HL-60 (cell line): ENCODE data around the gene BIK.

Experiments used
- DNase-seq, 2 experiments: peaks; one replicate each; pipeline ENCODE4 v3.0.0-alpha.2; 2010 to 2020; ENCODE audit warnings: low read depth in 1 of 2, low spot score in 1 of 2
- H3K27ac ChIP-seq: fragments of 250-450 bp; sonication (Bioruptor Pico); replicated peaks from 2 replicates; pipeline ENCODE4 v1.5.1; 2020; ENCODE audit warnings: mild to moderate bottlenecking, moderate library complexity
- H3K27me3 ChIP-seq: fragments of 250-450 bp; sonication (Bioruptor Pico); 2 replicates; pipeline ENCODE4 v1.5.1; 2021; ENCODE audit warnings: mild to moderate bottlenecking, moderate library complexity; ENCODE audit not compliant: insufficient read depth, poor library complexity, severe bottlenecking
- H3K4me3 ChIP-seq: replicated peaks from 2 replicates; pipeline ENCODE4 v1.5.1; 2011; ENCODE audit warnings: mild to moderate bottlenecking, control low read depth, low read length; ENCODE audit not compliant: insufficient read depth
- CTCF ChIP-seq: IDR thresholded peaks from one replicate; pipeline ENCODE4 v1.5.1; 2011; ENCODE audit warnings: low read length, control low read depth, inconsistent platforms; ENCODE audit not compliant: insufficient read depth
- GABPA ChIP-seq: IDR thresholded peaks from 2 replicates; pipeline ENCODE4 v1.6.1; 2012; ENCODE audit warnings: low read depth
- POLR2AphosphoS5 ChIP-seq: IDR thresholded peaks from 2 replicates; pipeline ENCODE4 v1.6.1; 2012; ENCODE audit warnings: low read depth
- SPI1 ChIP-seq: IDR thresholded peaks from 2 replicates; pipeline ENCODE4 v1.6.1; 2012; ENCODE audit warnings: low read depth, mild to moderate bottlenecking, borderline replicate concordance
- TF ChIP-seq, protein P1 (sequence below): IDR thresholded peaks from 2 replicates; pipeline ENCODE4 v1.6.1; 2012; ENCODE audit warnings: low read depth; ENCODE audit not compliant: insufficient replicate concordance

Gene BIK

GRCh38 chr22:43157874-43158546 is 47.5 kb downstream of the BIK start:
- no peak overlapping the region for H3K4me3 ChIP-seq
- DNase-seq = no peak
- 0 out of 2 replicates have a peak overlapping the region, but pooled peaks have one; percentile 0 for H3K27ac ChIP-seq
- no peak for TF ChIP-seq GABPA
- TF ChIP-seq, protein P1, sequence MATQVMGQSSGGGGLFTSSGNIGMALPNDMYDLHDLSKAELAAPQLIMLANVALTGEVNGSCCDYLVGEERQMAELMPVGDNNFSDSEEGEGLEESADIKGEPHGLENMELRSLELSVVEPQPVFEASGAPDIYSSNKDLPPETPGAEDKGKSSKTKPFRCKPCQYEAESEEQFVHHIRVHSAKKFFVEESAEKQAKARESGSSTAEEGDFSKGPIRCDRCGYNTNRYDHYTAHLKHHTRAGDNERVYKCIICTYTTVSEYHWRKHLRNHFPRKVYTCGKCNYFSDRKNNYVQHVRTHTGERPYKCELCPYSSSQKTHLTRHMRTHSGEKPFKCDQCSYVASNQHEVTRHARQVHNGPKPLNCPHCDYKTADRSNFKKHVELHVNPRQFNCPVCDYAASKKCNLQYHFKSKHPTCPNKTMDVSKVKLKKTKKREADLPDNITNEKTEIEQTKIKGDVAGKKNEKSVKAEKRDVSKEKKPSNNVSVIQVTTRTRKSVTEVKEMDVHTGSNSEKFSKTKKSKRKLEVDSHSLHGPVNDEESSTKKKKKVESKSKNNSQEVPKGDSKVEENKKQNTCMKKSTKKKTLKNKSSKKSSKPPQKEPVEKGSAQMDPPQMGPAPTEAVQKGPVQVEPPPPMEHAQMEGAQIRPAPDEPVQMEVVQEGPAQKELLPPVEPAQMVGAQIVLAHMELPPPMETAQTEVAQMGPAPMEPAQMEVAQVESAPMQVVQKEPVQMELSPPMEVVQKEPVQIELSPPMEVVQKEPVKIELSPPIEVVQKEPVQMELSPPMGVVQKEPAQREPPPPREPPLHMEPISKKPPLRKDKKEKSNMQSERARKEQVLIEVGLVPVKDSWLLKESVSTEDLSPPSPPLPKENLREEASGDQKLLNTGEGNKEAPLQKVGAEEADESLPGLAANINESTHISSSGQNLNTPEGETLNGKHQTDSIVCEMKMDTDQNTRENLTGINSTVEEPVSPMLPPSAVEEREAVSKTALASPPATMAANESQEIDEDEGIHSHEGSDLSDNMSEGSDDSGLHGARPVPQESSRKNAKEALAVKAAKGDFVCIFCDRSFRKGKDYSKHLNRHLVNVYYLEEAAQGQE = no peak
- no peak for TF ChIP-seq POLR2AphosphoS5
- no peak for TF ChIP-seq CTCF
- TF ChIP-seq SPI1 = no peak
- no peaks in the 10 kb centered on the region for H3K27me3 ChIP-seq

GRCh38 chr22:43158778-43159483 is 48.4 kb downstream of the BIK start:
- no peak overlapping the region for H3K27ac ChIP-seq
- H3K4me3 ChIP-seq = no peak overlapping the region
- TF ChIP-seq, protein P1 = no peak
- TF ChIP-seq SPI1 = no peak
- no peak for TF ChIP-seq POLR2AphosphoS5
- no peak for TF ChIP-seq GABPA
- no peak for TF ChIP-seq CTCF
- H3K27me3 ChIP-seq = no peaks in the 10 kb centered on the region
- DNase-seq = no peak

DNA sequence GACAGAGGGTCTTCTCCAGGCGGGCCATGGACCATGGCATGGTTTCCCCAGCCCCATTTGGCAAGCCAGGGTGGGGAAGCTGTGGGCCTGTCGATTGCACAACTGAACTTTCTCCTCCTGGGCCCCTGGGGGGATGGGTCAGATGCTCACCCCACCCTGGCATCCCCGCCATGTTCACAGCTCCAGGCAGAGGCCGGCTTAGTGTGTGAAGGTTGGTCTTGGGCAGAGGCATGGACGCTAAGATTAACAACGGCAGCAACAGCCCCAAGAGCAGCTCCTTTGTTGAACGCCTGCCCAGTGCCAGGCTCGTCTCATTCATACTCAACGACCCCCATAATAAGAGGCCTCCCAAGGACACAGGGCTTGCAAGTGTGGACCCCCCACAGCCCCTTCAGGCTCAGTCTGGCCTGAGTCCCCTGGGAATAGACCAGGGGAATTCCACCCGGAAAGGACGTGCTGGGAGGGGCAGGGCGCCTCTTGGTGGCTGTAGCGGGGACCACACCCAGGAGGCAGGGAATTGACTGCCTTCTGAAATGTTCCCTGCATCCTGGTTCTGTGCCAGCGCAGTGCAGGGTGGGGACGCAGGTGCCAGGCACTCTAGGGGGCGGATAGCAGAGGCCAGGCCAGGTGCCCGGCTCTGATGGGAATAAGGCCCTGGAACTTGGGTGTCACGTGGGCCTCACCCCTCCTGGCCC is 49.1 kb downstream of the BIK start:
- DNase-seq = no peak
- no peak overlapping the region for H3K27ac ChIP-seq

More for the DNA sequence above, 49.1 kb downstream of the BIK start:
- TF ChIP-seq POLR2AphosphoS5 (0 out of 2 replicates have a peak, but pooled peaks have one; percentile 15), CTCF (peak; percentile 0), SPI1 (no peak), GABPA (no peak)
- TF ChIP-seq, protein P1 = no peak
- H3K27me3 ChIP-seq = no peaks in the 10 kb centered on the region
- no peak overlapping the region for H3K4me3 ChIP-seq
